ENCODE measurements around the gene CNR2. TPM values are rescaled to one million over a fixed set of nuclear protein-coding genes. Genes with fewer than 3 reads are reported as not detected.

CNR2 gene
- total and polyA plus RNA-seq, 2 of the 4 experiments (the other 2 are of a cell fraction), result not detected

DNA sequence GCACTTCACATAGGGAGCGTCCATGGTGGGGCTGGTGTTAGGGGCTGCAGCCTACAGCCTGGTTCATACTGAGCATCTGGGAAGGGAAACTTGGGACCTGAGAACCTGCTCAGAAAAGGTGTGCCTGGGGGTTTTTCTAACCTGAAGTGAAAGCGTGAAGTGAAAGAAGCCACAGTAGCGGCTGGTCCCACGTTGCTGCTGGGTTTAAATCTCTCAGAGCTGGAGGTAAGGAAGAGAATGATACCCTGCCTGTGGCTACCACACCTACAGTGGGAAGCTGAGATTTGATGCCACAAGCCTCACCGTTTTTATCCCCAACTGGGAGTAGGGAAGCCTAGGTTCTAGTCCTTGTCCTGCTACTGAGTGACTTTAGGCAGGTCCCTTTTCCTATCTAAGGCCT is 24.1 kb downstream of the CNR2 start:
- dilution Hi-C loops (cut with HindIII; ENCODE audit: low sequenced_read_pairs, unreplicated experiment), result no loop called here
- WGBS, 2 experiments (ENCODE audit: extremely low coverage in 2 of 2, insufficient read length in 1 of 2), result no CpG with 5 or more reads among the region's 5 CpGs
- Histone ChIP-seq H3K9me1 (ENCODE audit: insufficient read depth, low read length) (no peaks in the 10 kb centered on the region; the same call in 1 of the 2 replicates), H3K36me3 (ENCODE audit: control insufficient read depth, insufficient read depth, low read length) (no peaks in the 10 kb centered on the region), H3K79me1 (ENCODE audit: low read depth in 1 of 2, low read length in 2 of 2) (no peaks in the 10 kb centered on the region), H4K91ac (ENCODE audit: insufficient read depth, low read depth, low read length) (no peak overlapping the region), H2AK5ac (ENCODE audit: low read depth, low read length) (no peak overlapping the region), H3K18ac (ENCODE audit: low read depth, low read length) (no peak overlapping the region), H3K56ac (ENCODE audit: extremely low read depth, insufficient read depth, low read length) (no peak overlapping the region), H2AK9ac (replicated peaks; ENCODE audit: low read depth, low read length, poor library complexity) (no peak overlapping the region), H2BK5ac (ENCODE audit: low read depth, low read length, poor library complexity, severe bottlenecking) (no peak overlapping the region), H3K4me1 (ENCODE audit: control insufficient read depth, insufficient read depth, low read length) (no peaks in the 10 kb centered on the region), H3K9me3 (ENCODE audit: control insufficient read depth, insufficient read depth, low read length) (no peaks in the 10 kb centered on the region), H2BK120ac (ENCODE audit: low read depth, low read length) (no peak overlapping the region), H3K9ac (ENCODE audit: low read depth, low read length) (no peak overlapping the region), H2BK15ac (ENCODE audit: low read depth, low read length) (no peak overlapping the region), H2BK20ac (ENCODE audit: low read depth, low read length) (no peak overlapping the region), H3K23ac (ENCODE audit: low read depth, low read length) (no peak overlapping the region), H4K8ac (ENCODE audit: low read depth in 2 of 2, low read length in 2 of 2) (no peak overlapping the region), H3K27me3 (ENCODE audit: control insufficient read depth, insufficient read depth, low read length) (peaks cover 36% of the 10 kb centered on the region), H2AFZ (replicated peaks; ENCODE audit: low read length, poor library complexity) (no peak overlapping the region), H4K20me1 (ENCODE audit: insufficient read depth, low read length) (no peaks in the 10 kb centered on the region), H3K27ac (ENCODE audit: insufficient read depth, low read length) (no peak overlapping the region), H3K4me2 (ENCODE audit: low read depth, low read length) (no peak overlapping the region), H3K4ac (ENCODE audit: low read depth, low read length) (no peak overlapping the region), H4K5ac (ENCODE audit: low read depth, low read length) (no peak overlapping the region), H3K14ac (replicated peaks; ENCODE audit: low read depth, low read length) (no peak overlapping the region), H3K4me3 (ENCODE audit: insufficient read depth, low read depth, low read length) (no peak overlapping the region)
- in situ Hi-C loops (cut with MboI; ENCODE audit: low sequenced_read_pairs), result no loop called here
- TF ChIP-seq SMC3 (IDR thresholded peaks at IDR 0.05; ENCODE audit: low read depth, low read length), result no peak
- no peak for TF ChIP-seq CEBPB (IDR thresholded peaks at IDR 0.05; ENCODE audit: low read depth, low read length)
- TF ChIP-seq ELK1 (IDR thresholded peaks at IDR 0.05; ENCODE audit: borderline replicate concordance, low read depth, low read length), result no peak
- TF ChIP-seq FOS (IDR thresholded peaks at IDR 0.05; ENCODE audit: low read depth, low read length), result no peak
- TF ChIP-seq RCOR1 (IDR thresholded peaks at IDR 0.05; ENCODE audit: insufficient replicate concordance, low read length), result no peak
- TF ChIP-seq CHD1 (IDR thresholded peaks at IDR 0.05; ENCODE audit: low read depth, low read length), result no peak
- TF ChIP-seq POLR2A (IDR thresholded peaks at IDR 0.05; ENCODE audit: low read depth, low read length), result no peak
- TF ChIP-seq, protein P1, sequence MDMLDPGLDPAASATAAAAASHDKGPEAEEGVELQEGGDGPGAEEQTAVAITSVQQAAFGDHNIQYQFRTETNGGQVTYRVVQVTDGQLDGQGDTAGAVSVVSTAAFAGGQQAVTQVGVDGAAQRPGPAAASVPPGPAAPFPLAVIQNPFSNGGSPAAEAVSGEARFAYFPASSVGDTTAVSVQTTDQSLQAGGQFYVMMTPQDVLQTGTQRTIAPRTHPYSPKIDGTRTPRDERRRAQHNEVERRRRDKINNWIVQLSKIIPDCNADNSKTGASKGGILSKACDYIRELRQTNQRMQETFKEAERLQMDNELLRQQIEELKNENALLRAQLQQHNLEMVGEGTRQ (IDR thresholded peaks at IDR 0.05; ENCODE audit: low read depth, low read length), result no peak
- TF ChIP-seq RFX5 (IDR thresholded peaks at IDR 0.05; ENCODE audit: low read depth, low read length), result no peak
- TF ChIP-seq BHLHE40 (IDR thresholded peaks at IDR 0.05; ENCODE audit: low read depth, low read length), result no peak
- no peak for ATAC-seq (ENCODE audit: low read depth)
- BruUV-seq (replicated peaks), result no TSS peak
- DNase-seq, result no peak
- CTCF ChIA-PET, result no interaction called here
- intact Hi-C loops (cut with micrococcal nuclease), result no loop called here
- POLR2A ChIA-PET (ENCODE audit: unreplicated experiment), result no interaction called here
